Measurements from ENCODE around the gene CEP170B. TPM values are rescaled to one million over a fixed set of nuclear protein-coding genes. Genes with fewer than 3 reads are reported as not detected.
"Not testable (repeated sequence)": the region's sequence is repeated elsewhere in the genome, so short reads cannot be mapped to it uniquely, and the experiment has no call there.

The CEP170B gene
- total and polyA plus RNA-seq, 2 donors (not counting 1 experiment from before 2014, with no cell fraction given): 0.16 to 0.59 TPM

DNA sequence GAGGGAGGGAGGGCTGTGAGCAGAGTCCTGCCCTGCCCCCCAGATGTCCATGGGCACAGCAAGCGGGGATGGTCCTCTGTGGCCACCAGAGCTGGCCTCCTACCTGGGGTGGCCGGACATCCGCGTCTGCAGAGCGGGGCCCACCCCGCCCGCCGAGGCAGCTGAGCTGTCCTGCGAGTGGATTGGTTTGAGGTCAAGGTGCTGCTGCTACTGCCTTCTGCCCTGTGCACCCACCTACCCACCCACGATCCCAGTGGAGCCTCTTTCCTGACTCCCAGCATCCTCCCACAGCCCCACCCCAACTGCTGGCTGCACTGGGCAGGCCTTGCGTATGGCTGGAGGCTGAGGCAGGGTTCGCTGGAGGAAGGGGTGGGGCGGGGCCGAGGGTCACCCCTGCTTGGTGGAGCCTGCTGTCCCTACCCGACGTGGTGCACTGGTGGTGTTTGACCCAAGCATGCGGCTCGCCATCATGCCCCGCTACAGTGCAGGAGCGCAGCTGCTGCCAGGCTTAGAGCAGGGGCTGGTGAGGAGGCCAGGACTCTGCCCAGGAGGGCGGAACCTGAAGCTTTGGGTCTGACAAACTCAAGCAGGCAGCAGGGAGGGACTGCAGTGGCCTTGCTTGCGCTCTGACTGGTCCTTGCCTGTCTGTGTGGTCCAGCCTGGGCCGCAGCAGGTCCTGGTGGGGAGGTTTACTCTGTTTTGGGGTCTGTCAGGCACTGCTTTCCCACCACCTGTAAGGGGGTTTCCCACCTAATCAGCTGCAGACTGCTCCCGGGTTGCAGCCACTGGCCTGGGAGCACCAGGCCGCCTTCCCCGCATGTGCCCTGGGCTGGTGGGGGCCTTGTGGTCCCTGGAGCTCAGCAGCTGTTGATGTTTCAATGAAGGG is 23.7 kb downstream of the CEP170B start:
- Histone ChIP-seq H3K9me3 (ENCODE audit: control extremely low read depth in 1 of 3, control insufficient read depth in 2 of 3, insufficient read depth in 1 of 3, low read length in 2 of 3) (no peaks in the 10 kb centered on the region), H3K9ac (ENCODE audit: low read length) (no peak overlapping the region), H3K79me2 (ENCODE audit: control insufficient read depth, insufficient read depth, low read length) (no peaks in the 10 kb centered on the region), H3K4me3 (ENCODE audit: control extremely low read depth in 1 of 5, extremely low read depth in 1 of 5, insufficient read depth in 1 of 5, low read depth in 2 of 5, low read length in 4 of 5) (no peak overlapping the region), H3K36me3 (replicated peaks in 1 of 2; ENCODE audit: control extremely low read depth in 1 of 2, control insufficient read depth in 1 of 2, extremely low read depth in 1 of 2, insufficient read depth in 2 of 2, low read length in 1 of 2) (no peaks in the 10 kb centered on the region), H4K20me1 (ENCODE audit: control insufficient read depth, insufficient read depth, low read length, poor library complexity, severe bottlenecking) (no peaks in the 10 kb centered on the region), H2AFZ (ENCODE audit: insufficient read depth, low read depth, low read length, poor library complexity, severe bottlenecking) (no peak overlapping the region), H3K27me3 (replicated peaks in 1 of 4; ENCODE audit: control extremely low read depth in 1 of 4, control insufficient read depth in 3 of 4, insufficient read depth in 4 of 4, low read length in 3 of 4) (no peaks in the 10 kb centered on the region), H3K27ac (ENCODE audit: low read length in 2 of 2) (no peak overlapping the region), H3K4me2 (replicated peaks; ENCODE audit: low read depth, low read length, poor library complexity, severe bottlenecking) (no peak overlapping the region), H3K4me1 (ENCODE audit: control insufficient read depth in 2 of 2, insufficient read depth in 2 of 2, low read length in 2 of 2) (no peaks in the 10 kb centered on the region)
- ChIA-PET POLR2A (no interaction called here), CTCF (no interaction called here)
- intact Hi-C loops (cut with micrococcal nuclease): no loop called here
- TF ChIP-seq, protein P1, sequence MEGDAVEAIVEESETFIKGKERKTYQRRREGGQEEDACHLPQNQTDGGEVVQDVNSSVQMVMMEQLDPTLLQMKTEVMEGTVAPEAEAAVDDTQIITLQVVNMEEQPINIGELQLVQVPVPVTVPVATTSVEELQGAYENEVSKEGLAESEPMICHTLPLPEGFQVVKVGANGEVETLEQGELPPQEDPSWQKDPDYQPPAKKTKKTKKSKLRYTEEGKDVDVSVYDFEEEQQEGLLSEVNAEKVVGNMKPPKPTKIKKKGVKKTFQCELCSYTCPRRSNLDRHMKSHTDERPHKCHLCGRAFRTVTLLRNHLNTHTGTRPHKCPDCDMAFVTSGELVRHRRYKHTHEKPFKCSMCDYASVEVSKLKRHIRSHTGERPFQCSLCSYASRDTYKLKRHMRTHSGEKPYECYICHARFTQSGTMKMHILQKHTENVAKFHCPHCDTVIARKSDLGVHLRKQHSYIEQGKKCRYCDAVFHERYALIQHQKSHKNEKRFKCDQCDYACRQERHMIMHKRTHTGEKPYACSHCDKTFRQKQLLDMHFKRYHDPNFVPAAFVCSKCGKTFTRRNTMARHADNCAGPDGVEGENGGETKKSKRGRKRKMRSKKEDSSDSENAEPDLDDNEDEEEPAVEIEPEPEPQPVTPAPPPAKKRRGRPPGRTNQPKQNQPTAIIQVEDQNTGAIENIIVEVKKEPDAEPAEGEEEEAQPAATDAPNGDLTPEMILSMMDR (IDR thresholded peaks at IDR 0.05): no peak
- TF ChIP-seq EZH2 (IDR thresholded peaks at IDR 0.05; ENCODE audit: borderline replicate concordance, insufficient read depth, low read depth, low read length, poor library complexity, severe bottlenecking): no peak
- WGBS (ENCODE audit: insufficient coverage): 87% methylated on average over 22 of the region's 26 CpGs
- no peaks in the 10 kb centered on the region for H3K4me1 Mint-ChIP-seq
- H3K9me3 Mint-ChIP-seq (ENCODE audit: insufficient read depth): no peaks in the 10 kb centered on the region
- ATAC-seq (ENCODE audit: low read depth) (no peak), DNase-seq (no peak)
- H3K27me3 Mint-ChIP-seq: no peaks in the 10 kb centered on the region
- H3K27ac Mint-ChIP-seq: no peak overlapping the region
- H3K4me3 Mint-ChIP-seq: no peak overlapping the region

DNA sequence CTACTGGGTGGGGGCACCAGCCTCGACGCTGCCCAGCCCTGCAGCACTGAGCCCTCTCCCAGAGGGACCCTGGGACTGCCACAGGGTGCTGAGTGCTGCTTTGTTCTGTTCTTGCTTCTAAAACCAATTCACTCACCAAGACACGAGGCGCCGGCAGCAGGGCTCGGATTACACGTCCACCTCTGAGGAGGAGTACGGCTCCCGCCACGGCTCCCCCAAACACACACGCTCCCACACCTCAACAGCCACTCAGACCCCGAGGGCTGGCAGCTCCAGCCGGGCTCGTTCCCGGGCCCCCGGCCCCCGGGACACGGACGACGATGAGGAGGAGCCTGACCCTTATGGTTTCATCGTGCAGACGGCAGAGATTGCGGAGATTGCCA is 24.3 kb downstream of the CEP170B start:
- POLR2A ChIA-PET: no interaction called here
- no peaks in the 10 kb centered on the region for H3K27me3 Mint-ChIP-seq
- no peak for DNase-seq
- no peaks in the 10 kb centered on the region for H4K20me1 ChIP-seq (ENCODE audit: control insufficient read depth, insufficient read depth, low read length, poor library complexity, severe bottlenecking)
- no peak overlapping the region for H3K27ac Mint-ChIP-seq
- no peaks in the 10 kb centered on the region for H3K4me1 Mint-ChIP-seq
- no peak for ATAC-seq (ENCODE audit: low read depth)
- no peaks in the 10 kb centered on the region for H3K9me3 Mint-ChIP-seq (ENCODE audit: insufficient read depth)
- intact Hi-C loops (cut with micrococcal nuclease): no loop called here
- TF ChIP-seq, protein P1 (IDR thresholded peaks at IDR 0.05): no peak
- no peak for TF ChIP-seq EZH2 (IDR thresholded peaks at IDR 0.05; ENCODE audit: borderline replicate concordance, insufficient read depth, low read depth, low read length, poor library complexity, severe bottlenecking)
- no peak overlapping the region for H3K27ac ChIP-seq (ENCODE audit: low read length in 2 of 2)
- no peak overlapping the region for H3K4me3 ChIP-seq (ENCODE audit: control extremely low read depth in 1 of 5, extremely low read depth in 1 of 5, insufficient read depth in 1 of 5, low read depth in 2 of 5, low read length in 4 of 5)
- WGBS (ENCODE audit: insufficient coverage): 93% methylated on average over 23 of the region's 23 CpGs
- no peaks in the 10 kb centered on the region for H3K36me3 ChIP-seq (replicated peaks in 1 of 2; ENCODE audit: control extremely low read depth in 1 of 2, control insufficient read depth in 1 of 2, extremely low read depth in 1 of 2, insufficient read depth in 2 of 2, low read length in 1 of 2)
- H3K4me2 ChIP-seq (replicated peaks; ENCODE audit: low read depth, low read length, poor library complexity, severe bottlenecking): no peak overlapping the region
- no peak overlapping the region for H3K4me3 Mint-ChIP-seq
- no peaks in the 10 kb centered on the region for H3K9me3 ChIP-seq (ENCODE audit: control extremely low read depth in 1 of 3, control insufficient read depth in 2 of 3, insufficient read depth in 1 of 3, low read length in 2 of 3)
- H3K4me1 ChIP-seq (ENCODE audit: control insufficient read depth in 2 of 2, insufficient read depth in 2 of 2, low read length in 2 of 2): no peaks in the 10 kb centered on the region
- CTCF ChIA-PET: no interaction called here
- no peaks in the 10 kb centered on the region for H3K79me2 ChIP-seq (ENCODE audit: control insufficient read depth, insufficient read depth, low read length)
- no peaks in the 10 kb centered on the region for H3K27me3 ChIP-seq (replicated peaks in 1 of 4; ENCODE audit: control extremely low read depth in 1 of 4, control insufficient read depth in 3 of 4, insufficient read depth in 4 of 4, low read length in 3 of 4)
- H2AFZ ChIP-seq (ENCODE audit: insufficient read depth, low read depth, low read length, poor library complexity, severe bottlenecking): no peak overlapping the region
- H3K9ac ChIP-seq (ENCODE audit: low read length): no peak overlapping the region

DNA sequence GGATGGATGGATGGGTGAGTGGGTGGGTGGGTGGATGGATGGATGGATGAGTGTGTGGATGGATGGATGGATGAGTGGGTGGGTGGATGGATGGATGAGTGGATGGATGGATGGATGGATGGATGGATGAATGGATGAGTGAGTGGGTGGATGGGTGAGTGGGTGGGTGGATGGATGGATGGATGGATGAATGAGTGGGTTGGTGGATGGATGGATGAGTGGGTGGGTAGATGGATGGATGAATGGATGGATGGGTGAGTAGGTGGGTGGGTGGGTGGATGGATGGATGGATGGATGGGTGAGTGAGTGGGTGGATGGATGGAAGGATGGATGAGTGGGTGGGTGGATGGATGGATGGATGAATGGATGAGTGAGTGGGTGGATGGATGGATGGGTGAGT is 25.2 kb downstream of the CEP170B start:
- H4K20me1 ChIP-seq (ENCODE audit: control insufficient read depth, insufficient read depth, low read length, poor library complexity, severe bottlenecking); H3K27me3 Mint-ChIP-seq; H3K27me3 ChIP-seq (replicated peaks in 1 of 4; ENCODE audit: control extremely low read depth in 1 of 4, control insufficient read depth in 3 of 4, insufficient read depth in 4 of 4, low read length in 3 of 4); H3K9me3 ChIP-seq (ENCODE audit: control extremely low read depth in 1 of 3, control insufficient read depth in 2 of 3, insufficient read depth in 1 of 3, low read length in 2 of 3); H3K9ac ChIP-seq (ENCODE audit: low read length); CTCF ChIA-PET; H3K9me3 Mint-ChIP-seq (ENCODE audit: insufficient read depth); H3K4me3 ChIP-seq (ENCODE audit: control extremely low read depth in 1 of 5, extremely low read depth in 1 of 5, insufficient read depth in 1 of 5, low read depth in 2 of 5, low read length in 4 of 5); DNase-seq; intact Hi-C loops (cut with micrococcal nuclease); H3K4me3 Mint-ChIP-seq; ATAC-seq (ENCODE audit: low read depth); POLR2A ChIA-PET; H3K4me2 ChIP-seq (replicated peaks; ENCODE audit: low read depth, low read length, poor library complexity, severe bottlenecking); H2AFZ ChIP-seq (ENCODE audit: insufficient read depth, low read depth, low read length, poor library complexity, severe bottlenecking); H3K27ac ChIP-seq (ENCODE audit: low read length in 2 of 2); H3K36me3 ChIP-seq (replicated peaks in 1 of 2; ENCODE audit: control extremely low read depth in 1 of 2, control insufficient read depth in 1 of 2, extremely low read depth in 1 of 2, insufficient read depth in 2 of 2, low read length in 1 of 2); H3K27ac Mint-ChIP-seq; H3K79me2 ChIP-seq (ENCODE audit: control insufficient read depth, insufficient read depth, low read length); H3K4me1 Mint-ChIP-seq; H3K4me1 ChIP-seq (ENCODE audit: control insufficient read depth in 2 of 2, insufficient read depth in 2 of 2, low read length in 2 of 2): not testable (repeated sequence)
